ENCODE measurements around the gene RNF135. TPM values are rescaled to one million over a fixed set of nuclear protein-coding genes. Genes with fewer than 3 reads are reported as not detected.

Gene RNF135
- total RNA-seq, 1 donor, result 11.2 TPM

- no peak for TF ChIP-seq CTCF (IDR thresholded peaks at IDR 0.05; ENCODE audit: extremely low read depth, low read depth, low read length)
- Histone ChIP-seq H3K9me3 (ENCODE audit: low read depth, low read length) (no peaks in the 10 kb centered on the region), H3K27me3 (ENCODE audit: insufficient read depth, low read length) (no peaks in the 10 kb centered on the region)
Observed at GRCh38 chr17:30990458-30990857, 19.6 kb downstream of the RNF135 start.

GRCh38 chr17:30992551-30992950 is 21.7 kb downstream of the RNF135 start:
- H3K9me3 ChIP-seq (ENCODE audit: low read depth, low read length), result no peaks in the 10 kb centered on the region
- peaks cover 13% of the 10 kb centered on the region for H3K36me3 ChIP-seq (ENCODE audit: insufficient read depth, low read length)
- H4K20me1 ChIP-seq (ENCODE audit: insufficient read depth, low read length), result peaks cover 2% of the 10 kb centered on the region
- H3K79me2 ChIP-seq (ENCODE audit: insufficient read depth, low read length), result no peaks in the 10 kb centered on the region
- TF ChIP-seq CTCF (IDR thresholded peaks at IDR 0.05; ENCODE audit: extremely low read depth, low read depth, low read length), result no peak
- DNase-seq (ENCODE audit: insufficient read length, low spot score, missing footprints), result no peak
- no peaks in the 10 kb centered on the region for H3K4me1 ChIP-seq (ENCODE audit: insufficient read depth, low read length)
- no peak overlapping the region for H3K27ac ChIP-seq (ENCODE audit: low read depth, low read length)
- no peaks in the 10 kb centered on the region for H3K27me3 ChIP-seq (ENCODE audit: insufficient read depth, low read length)
- no peak overlapping the region for H2AFZ ChIP-seq (ENCODE audit: low read length)
- no peak overlapping the region for H3K4me2 ChIP-seq (ENCODE audit: insufficient read depth, low read length)
- no peak overlapping the region for H3K4me3 ChIP-seq (ENCODE audit: insufficient read depth, low read length)

More at GRCh38 chr17:30990458-30990857, 19.6 kb downstream of the RNF135 start:
- Histone ChIP-seq H4K20me1 (ENCODE audit: insufficient read depth, low read length) (peaks cover 2% of the 10 kb centered on the region), H2AFZ (ENCODE audit: low read length) (no peak overlapping the region), H3K4me1 (ENCODE audit: insufficient read depth, low read length) (no peaks in the 10 kb centered on the region), H3K4me2 (ENCODE audit: insufficient read depth, low read length) (no peak overlapping the region), H3K36me3 (ENCODE audit: insufficient read depth, low read length) (peaks cover 8% of the 10 kb centered on the region), H3K27ac (ENCODE audit: low read depth, low read length) (no peak overlapping the region), H3K4me3 (ENCODE audit: insufficient read depth, low read length) (no peak overlapping the region), H3K79me2 (ENCODE audit: insufficient read depth, low read length) (no peaks in the 10 kb centered on the region)
- DNase-seq (ENCODE audit: insufficient read length, low spot score, missing footprints), result no peak

- no peaks in the 10 kb centered on the region for H3K27me3 ChIP-seq (ENCODE audit: insufficient read depth, low read length)
- DNase-seq (ENCODE audit: insufficient read length, low spot score, missing footprints), result no peak
- no peak overlapping the region for H3K4me2 ChIP-seq (ENCODE audit: insufficient read depth, low read length)
- no peak overlapping the region for H2AFZ ChIP-seq (ENCODE audit: low read length)
- peaks cover 2% of the 10 kb centered on the region for H4K20me1 ChIP-seq (ENCODE audit: insufficient read depth, low read length)
- no peak overlapping the region for H3K27ac ChIP-seq (ENCODE audit: low read depth, low read length)
- H3K4me1 ChIP-seq (ENCODE audit: insufficient read depth, low read length), result no peaks in the 10 kb centered on the region
- no peaks in the 10 kb centered on the region for H3K79me2 ChIP-seq (ENCODE audit: insufficient read depth, low read length)
- no peak overlapping the region for H3K4me3 ChIP-seq (ENCODE audit: insufficient read depth, low read length)
- H3K9me3 ChIP-seq (ENCODE audit: low read depth, low read length), result no peaks in the 10 kb centered on the region
- no peak for TF ChIP-seq CTCF (IDR thresholded peaks at IDR 0.05; ENCODE audit: extremely low read depth, low read depth, low read length)
- H3K36me3 ChIP-seq (ENCODE audit: insufficient read depth, low read length), result peaks cover 34% of the 10 kb centered on the region
Observed at GRCh38 chr17:30995347-30995746, 24.5 kb downstream of the RNF135 start.

- Histone ChIP-seq H3K4me3 (ENCODE audit: insufficient read depth, low read length) (no peak overlapping the region), H2AFZ (ENCODE audit: low read length) (no peak overlapping the region), H4K20me1 (ENCODE audit: insufficient read depth, low read length) (peaks cover 2% of the 10 kb centered on the region), H3K36me3 (ENCODE audit: insufficient read depth, low read length) (peaks cover 40% of the 10 kb centered on the region), H3K27me3 (ENCODE audit: insufficient read depth, low read length) (no peaks in the 10 kb centered on the region), H3K4me2 (ENCODE audit: insufficient read depth, low read length) (no peak overlapping the region), H3K27ac (ENCODE audit: low read depth, low read length) (no peak overlapping the region), H3K9me3 (ENCODE audit: low read depth, low read length) (no peaks in the 10 kb centered on the region), H3K4me1 (ENCODE audit: insufficient read depth, low read length) (no peaks in the 10 kb centered on the region), H3K79me2 (ENCODE audit: insufficient read depth, low read length) (no peaks in the 10 kb centered on the region)
- TF ChIP-seq CTCF (IDR thresholded peaks at IDR 0.05; ENCODE audit: extremely low read depth, low read depth, low read length), result no peak
- DNase-seq (ENCODE audit: insufficient read length, low spot score, missing footprints), result no peak
Observed at GRCh38 chr17:30996486-30996885, 25.6 kb downstream of the RNF135 start.

Measured in osteoblast (primary cell).